GM18526 (cell line): ENCODE data around the gene LOX.

Experiments
- POLR2A ChIP-seq: IDR thresholded peaks from 3 replicates; pipeline ENCODE4 v1.6.1; 2011; ENCODE audit not compliant: insufficient read length; ENCODE audit errors: extremely low read depth

The LOX gene

DNA sequence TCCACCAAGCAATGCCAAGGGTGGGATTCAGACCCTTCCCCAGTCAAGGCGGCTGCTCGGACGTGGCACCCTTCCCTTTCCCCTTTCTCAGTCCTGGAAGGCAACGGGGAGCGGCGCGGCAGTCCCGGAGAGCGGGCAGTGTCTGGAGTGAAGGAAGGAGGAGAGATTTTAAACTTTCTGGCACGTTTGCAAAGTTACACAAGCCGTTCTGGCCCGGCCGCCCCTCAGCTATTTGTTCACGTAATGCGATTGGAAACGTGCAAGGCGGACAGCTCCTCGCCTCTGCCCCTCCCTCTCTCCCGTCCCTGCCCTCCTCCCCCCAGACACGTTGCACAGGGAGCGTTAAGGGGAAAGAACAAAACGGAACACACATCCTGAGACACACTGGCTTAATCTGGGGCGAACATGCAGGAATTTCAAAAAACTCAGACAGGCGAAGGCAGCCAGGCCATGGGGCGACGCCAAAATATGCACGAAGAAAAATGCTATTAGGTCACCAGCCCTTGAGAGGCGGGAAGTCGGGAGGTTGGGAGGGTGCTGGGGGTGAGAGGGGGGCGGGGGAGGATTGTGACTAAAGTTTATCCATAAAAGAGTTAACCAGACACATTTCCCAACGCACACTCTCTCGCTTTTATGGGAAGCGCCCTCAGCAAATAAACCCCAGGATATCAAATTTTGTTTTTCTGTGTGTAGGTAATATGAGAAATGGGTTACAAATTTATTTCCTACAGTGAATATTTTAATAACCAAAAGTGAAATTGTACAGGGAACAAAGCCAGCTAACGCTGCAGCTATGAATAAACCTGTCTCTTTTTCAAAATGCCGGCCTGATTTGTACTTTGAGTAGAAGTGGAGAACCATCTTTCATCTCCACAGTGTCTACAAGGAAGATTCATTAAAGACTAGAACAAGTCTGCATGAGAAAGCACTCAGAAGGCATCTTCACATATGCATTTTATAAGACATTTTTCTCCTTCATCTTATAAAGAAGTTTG, at the start of gene LOX:
Gene LOX, minus strand, starts transcription at position 144 of the 995 bp plus-strand sequence. CDS start 274 bp downstream, outside the sequence.
- no peak for TF ChIP-seq POLR2A

- TF ChIP-seq POLR2A = no peak
These were observed 48.8 kb upstream of the LOX start for GRCh38 chr5:122126756-122127321.

DNA sequence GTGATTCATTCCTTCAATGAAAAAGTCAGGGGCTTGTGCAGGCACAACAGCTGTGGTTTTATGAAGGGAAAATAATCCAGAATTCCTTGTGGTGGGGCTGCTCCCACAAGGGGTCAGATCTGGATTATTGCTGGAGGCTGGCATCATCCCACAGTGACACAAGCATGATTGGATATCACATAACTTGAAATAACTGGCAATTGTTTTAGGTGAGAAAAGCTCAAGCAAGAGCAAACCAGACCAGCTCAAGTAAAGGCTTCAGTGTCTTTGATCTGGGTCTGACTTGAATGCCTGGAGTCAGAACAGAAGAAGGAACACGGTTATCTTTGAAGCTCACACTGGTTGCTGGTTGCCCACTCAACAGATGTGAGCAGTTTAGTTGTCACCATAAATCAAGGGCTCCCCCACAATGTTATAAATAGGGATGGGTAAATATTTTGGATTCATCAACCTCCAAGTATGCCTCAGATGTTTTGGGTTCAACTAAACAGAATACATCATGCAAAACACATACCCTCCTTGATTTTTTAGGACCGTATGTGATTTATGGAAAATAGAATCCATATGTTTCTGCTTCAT, 48.2 kb upstream of the LOX start:
- TF ChIP-seq POLR2A = no peak

GRCh38 chr5:122124766-122125165, 46.7 kb upstream of the LOX start:
- TF ChIP-seq POLR2A = no peak

- no peak for TF ChIP-seq POLR2A
These were observed 43.7 kb upstream of the LOX start for GRCh38 chr5:122121479-122122465.

GRCh38 chr5:122120957-122121356, 42.9 kb upstream of the LOX start:
- TF ChIP-seq POLR2A = no peak

DNA sequence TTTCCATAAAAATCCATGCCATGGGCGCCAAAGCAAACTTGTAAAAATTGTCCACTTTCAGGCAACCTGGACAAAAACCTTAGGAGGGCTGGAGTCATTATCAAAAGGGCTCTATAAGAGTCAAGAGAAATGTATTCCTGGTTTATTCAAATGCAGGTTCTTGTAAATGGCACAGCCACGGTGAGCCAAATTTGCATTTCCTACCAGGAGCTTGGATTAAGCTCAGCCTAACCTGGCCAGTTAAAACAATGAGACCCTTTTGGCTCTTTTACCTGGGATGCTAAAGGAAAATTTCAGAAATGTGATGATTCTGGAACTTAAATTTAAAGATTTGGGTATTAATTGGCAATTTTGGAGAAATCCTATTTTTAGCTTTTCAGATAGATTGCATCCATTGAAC, 42.4 kb upstream of the LOX start:
- TF ChIP-seq POLR2A = no peak

- TF ChIP-seq POLR2A = no peak
These were observed 41.1 kb upstream of the LOX start for GRCh38 chr5:122119205-122119604.

- TF ChIP-seq POLR2A = no peak
These were observed 40.4 kb upstream of the LOX start for GRCh38 chr5:122118356-122118948.

- no peak for TF ChIP-seq POLR2A
These were observed 36.4 kb upstream of the LOX start for GRCh38 chr5:122114501-122114900.

GRCh38 chr5:122112733-122113558, 34.9 kb upstream of the LOX start:
- TF ChIP-seq POLR2A = no peak

GRCh38 chr5:122112063-122112462, 34.0 kb upstream of the LOX start:
- no peak for TF ChIP-seq POLR2A

GRCh38 chr5:122111460-122111859, 33.4 kb upstream of the LOX start:
- TF ChIP-seq POLR2A = no peak

- no peak for TF ChIP-seq POLR2A
These were observed 32.9 kb upstream of the LOX start for GRCh38 chr5:122110987-122111386.

DNA sequence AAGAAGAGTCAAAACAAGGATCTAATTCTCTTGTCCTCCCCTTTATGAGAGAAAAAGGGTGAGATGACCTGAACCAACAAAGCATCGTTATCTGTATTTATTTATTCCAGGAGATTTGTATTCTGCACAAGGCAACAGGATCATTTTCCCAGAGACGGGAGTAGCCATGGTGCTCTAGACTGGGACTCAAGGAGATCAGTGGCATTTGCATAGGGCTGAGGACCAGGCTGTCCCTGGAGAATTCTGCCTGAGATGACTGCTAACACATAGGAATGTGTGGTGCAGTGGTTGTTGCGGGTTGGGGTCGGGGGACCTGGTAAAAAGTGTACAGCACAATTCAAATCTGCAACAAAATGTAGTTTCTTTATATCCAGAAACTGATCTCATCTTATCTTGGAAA, 29.0 kb upstream of the LOX start:
- TF ChIP-seq POLR2A = no peak
